GM06990 (cell line): ENCODE results near the gene TTC16.

Experiments
- DNase-seq: peaks from one replicate; pipeline ENCODE4 v3.0.0-alpha.2; 2011; ENCODE audit not compliant: insufficient read length; ENCODE audit errors: extremely low read depth
- H3K27me3 ChIP-seq: replicated peaks from 2 replicates; pipeline ENCODE4 v1.6.0; 2011; ENCODE audit warnings: low read length; ENCODE audit not compliant: control insufficient read depth, insufficient read depth
- H3K36me3 ChIP-seq: 2 replicates; pipeline ENCODE4 v1.5.1; 2011; ENCODE audit warnings: low read length; ENCODE audit not compliant: control insufficient read depth, insufficient read depth
- H3K4me3 ChIP-seq: replicated peaks from 2 replicates; pipeline ENCODE4 v1.5.1; 2011; ENCODE audit warnings: low read depth, mild to moderate bottlenecking, control low read depth, low read length
- TF ChIP-seq, protein P1 (sequence below): IDR thresholded peaks from 2 replicates; pipeline ENCODE4 v1.5.1; 2011; ENCODE audit warnings: low read length, control low read depth, mild to moderate bottlenecking, inconsistent platforms; ENCODE audit not compliant: insufficient read depth, poor library complexity, severe bottlenecking

The TTC16 gene

DNA sequence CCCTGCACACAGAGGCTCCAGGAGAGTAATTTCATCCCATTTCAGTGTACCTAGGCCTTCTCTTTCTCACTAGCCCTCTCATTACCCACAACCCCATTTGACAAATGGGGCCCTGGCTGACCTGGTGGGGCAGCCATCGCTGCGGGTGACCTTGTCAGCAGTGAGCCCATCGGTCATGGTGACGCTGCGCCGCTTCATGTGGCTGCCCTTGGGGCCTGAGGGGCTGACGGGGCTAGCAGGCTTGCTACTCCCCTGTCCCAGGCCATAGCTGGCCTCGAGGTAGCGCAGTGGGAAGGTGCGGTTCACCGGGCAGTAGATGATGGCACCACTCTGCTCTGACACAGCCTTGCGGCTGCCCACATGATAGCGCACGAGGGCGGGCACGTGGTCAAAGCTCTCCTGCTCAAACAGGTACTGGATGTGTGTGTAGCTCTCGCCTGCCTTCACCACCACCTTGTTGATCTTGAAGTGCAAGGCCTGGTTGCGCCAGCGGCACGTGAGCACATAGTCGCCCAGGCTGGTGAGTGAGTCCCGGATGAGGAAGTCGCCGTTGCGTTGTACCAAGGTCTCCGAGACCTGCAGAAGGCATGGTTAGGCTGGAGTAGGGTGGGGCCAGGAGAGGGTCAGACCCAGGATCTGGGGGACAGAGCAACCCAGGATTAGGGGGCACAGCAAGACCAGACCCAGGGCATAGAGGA lies 33.4 kb downstream of the TTC16 start:
- Histone ChIP-seq H3K36me3 (peaks cover 41% of the 10 kb centered on the region), H3K27me3 (no peaks in the 10 kb centered on the region), H3K4me3 (no peak overlapping the region)
- DNase-seq, result no peak
- TF ChIP-seq, protein P1, sequence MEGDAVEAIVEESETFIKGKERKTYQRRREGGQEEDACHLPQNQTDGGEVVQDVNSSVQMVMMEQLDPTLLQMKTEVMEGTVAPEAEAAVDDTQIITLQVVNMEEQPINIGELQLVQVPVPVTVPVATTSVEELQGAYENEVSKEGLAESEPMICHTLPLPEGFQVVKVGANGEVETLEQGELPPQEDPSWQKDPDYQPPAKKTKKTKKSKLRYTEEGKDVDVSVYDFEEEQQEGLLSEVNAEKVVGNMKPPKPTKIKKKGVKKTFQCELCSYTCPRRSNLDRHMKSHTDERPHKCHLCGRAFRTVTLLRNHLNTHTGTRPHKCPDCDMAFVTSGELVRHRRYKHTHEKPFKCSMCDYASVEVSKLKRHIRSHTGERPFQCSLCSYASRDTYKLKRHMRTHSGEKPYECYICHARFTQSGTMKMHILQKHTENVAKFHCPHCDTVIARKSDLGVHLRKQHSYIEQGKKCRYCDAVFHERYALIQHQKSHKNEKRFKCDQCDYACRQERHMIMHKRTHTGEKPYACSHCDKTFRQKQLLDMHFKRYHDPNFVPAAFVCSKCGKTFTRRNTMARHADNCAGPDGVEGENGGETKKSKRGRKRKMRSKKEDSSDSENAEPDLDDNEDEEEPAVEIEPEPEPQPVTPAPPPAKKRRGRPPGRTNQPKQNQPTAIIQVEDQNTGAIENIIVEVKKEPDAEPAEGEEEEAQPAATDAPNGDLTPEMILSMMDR, result no peak

- no peak for DNase-seq
- Histone ChIP-seq H3K27me3 (no peaks in the 10 kb centered on the region), H3K4me3 (no peak overlapping the region), H3K36me3 (peaks cover 31% of the 10 kb centered on the region)
- TF ChIP-seq, protein P1, result no peak
These were observed 35.6 kb downstream of the TTC16 start for GRCh38 chr9:127751269-127752054.

DNA sequence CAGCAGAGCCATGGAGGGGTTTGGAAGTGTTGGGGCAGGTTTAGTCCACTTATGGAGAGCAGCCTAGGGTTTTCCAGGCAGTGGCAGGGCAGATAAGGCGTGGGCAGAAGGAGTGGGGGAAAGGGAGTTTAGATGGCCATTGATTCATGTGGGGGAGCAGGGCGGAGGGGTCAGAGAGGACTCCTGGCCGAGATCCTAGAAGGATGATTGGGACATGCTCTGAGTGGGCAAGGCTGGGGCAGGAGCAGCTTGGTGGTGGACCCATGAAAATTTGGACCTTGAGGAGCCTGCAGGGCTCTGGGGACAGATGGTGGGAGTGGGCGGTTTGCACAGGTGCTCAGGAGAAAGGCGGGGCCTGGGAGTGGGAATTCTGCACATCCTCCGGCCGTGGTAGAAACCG lies 37.3 kb downstream of the TTC16 start:
- H3K4me3 ChIP-seq, result no peak overlapping the region
- TF ChIP-seq, protein P1, result no peak
- H3K27me3 ChIP-seq, result no peaks in the 10 kb centered on the region
- H3K36me3 ChIP-seq, result peaks cover 24% of the 10 kb centered on the region
- no peak for DNase-seq

GRCh38 chr9:127753622-127754021 lies 37.7 kb downstream of the TTC16 start:
- Histone ChIP-seq H3K4me3 (no peak overlapping the region), H3K27me3 (no peaks in the 10 kb centered on the region), H3K36me3 (peaks cover 24% of the 10 kb centered on the region)
- DNase-seq, result no peak
- TF ChIP-seq, protein P1, result no peak

DNA sequence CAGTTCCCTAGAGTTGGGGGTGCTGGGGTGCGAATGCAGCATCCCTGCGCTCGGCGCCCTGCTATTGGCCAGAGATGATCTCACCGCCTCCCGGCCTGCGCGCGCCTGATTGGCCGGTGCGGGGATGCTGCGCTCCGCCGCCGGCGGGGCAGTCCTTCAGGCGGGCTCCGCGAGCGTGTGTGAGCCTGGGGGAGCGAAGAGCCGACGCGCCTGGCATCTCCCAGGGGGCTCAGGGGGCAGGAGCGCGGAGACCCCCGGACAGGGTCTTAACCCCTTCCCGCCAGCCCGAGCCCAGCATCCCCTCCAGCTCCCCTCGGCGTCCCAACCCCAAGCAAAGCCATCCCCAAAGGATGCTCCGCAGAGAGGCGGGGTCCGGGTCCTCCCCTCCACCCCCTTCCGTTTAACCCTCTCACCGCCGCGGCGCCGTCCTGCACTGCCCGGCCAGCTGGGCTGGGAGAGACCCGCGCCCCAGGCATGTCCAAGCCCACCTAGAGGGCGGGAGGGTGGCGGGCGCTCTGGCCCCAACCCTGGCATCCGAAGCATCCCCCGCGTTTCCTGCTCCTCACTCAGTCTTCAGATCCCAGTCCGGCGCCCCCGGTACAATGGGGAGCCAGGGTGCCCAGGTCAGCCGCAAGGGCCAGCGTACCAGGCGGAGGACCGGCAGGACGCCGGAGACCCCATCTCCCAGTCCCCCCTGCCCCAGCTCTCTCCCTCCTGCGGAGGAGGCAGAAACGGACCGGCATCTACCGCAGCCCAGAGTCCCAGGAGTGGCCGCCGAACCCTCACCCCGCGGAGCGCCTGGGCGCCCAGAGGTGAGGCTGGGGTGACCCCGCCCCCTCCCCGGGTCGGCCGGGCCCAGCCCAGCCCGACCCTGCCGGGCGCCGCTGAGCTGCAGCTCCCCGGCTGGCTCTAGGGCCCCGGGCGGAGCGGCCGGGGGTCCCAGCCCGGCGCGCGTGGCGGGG lies 38.5 kb downstream of the TTC16 start:
- DNase-seq, result no peak
- TF ChIP-seq, protein P1, result no peak
- Histone ChIP-seq H3K4me3 (no peak overlapping the region), H3K27me3 (no peaks in the 10 kb centered on the region), H3K36me3 (peaks cover 20% of the 10 kb centered on the region)
